Astrocyte (in vitro differentiated cells and primary cell): ENCODE data around the gene CPED1. TPM values are rescaled to one million over a fixed set of nuclear protein-coding genes. Genes with fewer than 3 reads are reported as not detected.
A peak's percentile ranks its signal among the peaks of the same experiment; 100 is the strongest.

ENCODE experiments used
- DNase-seq: peaks from one replicate; pipeline ENCODE4 v3.0.0-alpha.2; 2010; ENCODE audit warnings: low read depth
- FAIRE-seq: peaks from 2 replicates; lab custom pipeline; 2011; peaks lifted over from hg19 to GRCh38; lab: Jason Lieb, UNC
- H2AFZ ChIP-seq: 2 replicates; pipeline ENCODE4 v1.6.0; 2012; ENCODE audit warnings: low read depth, low read length, inconsistent platforms
- H3K27ac ChIP-seq: 2 replicates; pipeline ENCODE4 v1.5.1; 2011; ENCODE audit warnings: low read depth, low read length, inconsistent platforms
- H3K27me3 ChIP-seq: 2 replicates; pipeline ENCODE4 v1.6.0; 2011; ENCODE audit warnings: low read length, inconsistent platforms; ENCODE audit not compliant: insufficient read depth
- H3K36me3 ChIP-seq: 2 replicates; pipeline ENCODE4 v1.5.1; 2011; ENCODE audit warnings: low read length, inconsistent platforms; ENCODE audit not compliant: insufficient read depth
- H3K4me1 ChIP-seq: 2 replicates; pipeline ENCODE4 v1.5.1; 2011; ENCODE audit warnings: low read length, inconsistent platforms; ENCODE audit not compliant: insufficient read depth
- H3K4me2 ChIP-seq: 2 replicates; pipeline ENCODE4 v1.6.0; 2012; ENCODE audit warnings: low read length, inconsistent platforms
- H3K4me3 ChIP-seq: 2 replicates; pipeline ENCODE4 v1.5.1; 2011; ENCODE audit warnings: low read depth, mild to moderate bottlenecking, low read length, inconsistent platforms; ENCODE audit not compliant: insufficient read depth
- H3K79me2 ChIP-seq: 2 replicates; pipeline ENCODE4 v1.6.0; 2012; ENCODE audit warnings: mild to moderate bottlenecking, low read length, inconsistent platforms; ENCODE audit not compliant: insufficient read depth
- H3K9ac ChIP-seq: 2 replicates; pipeline ENCODE4 v1.6.0; 2012; ENCODE audit warnings: mild to moderate bottlenecking, low read length, inconsistent platforms
- H3K9me3 ChIP-seq: 2 replicates; pipeline ENCODE4 v1.5.1; 2012; ENCODE audit warnings: low read depth, mild to moderate bottlenecking, low read length, inconsistent platforms; ENCODE audit not compliant: insufficient read depth
- H4K20me1 ChIP-seq: 2 replicates; pipeline ENCODE4 v1.6.0; 2012; ENCODE audit warnings: low read length, inconsistent platforms; ENCODE audit not compliant: insufficient read depth
- H3K27ac Mint-ChIP-seq: one replicate; pipeline ENCODE4 v1.8.0; 2021; ENCODE audit warnings: mild to moderate bottlenecking, mixed read lengths; ENCODE audit not compliant: unreplicated experiment
- H3K27me3 Mint-ChIP-seq: one replicate; pipeline ENCODE4 v1.8.0; 2021; ENCODE audit warnings: low read depth, mixed read lengths; ENCODE audit not compliant: unreplicated experiment
- H3K36me3 Mint-ChIP-seq: one replicate; pipeline ENCODE4 v1.8.0; 2021; ENCODE audit warnings: low read depth, mixed read lengths; ENCODE audit not compliant: unreplicated experiment
- H3K4me1 Mint-ChIP-seq: one replicate; pipeline ENCODE4 v1.8.0; 2021; ENCODE audit warnings: low read depth, mixed read lengths; ENCODE audit not compliant: unreplicated experiment
- H3K4me3 Mint-ChIP-seq: one replicate; pipeline ENCODE4 v1.8.0; 2021; ENCODE audit warnings: mild to moderate bottlenecking, moderate library complexity, mixed read lengths; ENCODE audit not compliant: unreplicated experiment
- H3K9me3 Mint-ChIP-seq: one replicate; pipeline ENCODE4 v1.8.0; 2021; ENCODE audit warnings: mild to moderate bottlenecking, mixed read lengths; ENCODE audit not compliant: unreplicated experiment
- CTCF ChIP-seq: IDR thresholded peaks from 2 replicates; pipeline ENCODE4 v1.5.1; 2011; ENCODE audit warnings: low read depth, mild to moderate bottlenecking, inconsistent platforms, low read length, moderate library complexity; ENCODE audit not compliant: insufficient read depth
- EZH2 ChIP-seq: IDR thresholded peaks from 2 replicates; pipeline ENCODE4 v1.6.1; 2012; ENCODE audit warnings: mild to moderate bottlenecking, low read length, inconsistent platforms; ENCODE audit not compliant: insufficient read depth
- total RNA-seq: library from RNA; stranded (reverse); gene quantifications from 2 replicates; pipeline ENCODE4 v1.2.1, GENCODE V29; 2021

The CPED1 gene
- total RNA-seq, 1 donor from 2014 or later: 6.1 TPM

DNA sequence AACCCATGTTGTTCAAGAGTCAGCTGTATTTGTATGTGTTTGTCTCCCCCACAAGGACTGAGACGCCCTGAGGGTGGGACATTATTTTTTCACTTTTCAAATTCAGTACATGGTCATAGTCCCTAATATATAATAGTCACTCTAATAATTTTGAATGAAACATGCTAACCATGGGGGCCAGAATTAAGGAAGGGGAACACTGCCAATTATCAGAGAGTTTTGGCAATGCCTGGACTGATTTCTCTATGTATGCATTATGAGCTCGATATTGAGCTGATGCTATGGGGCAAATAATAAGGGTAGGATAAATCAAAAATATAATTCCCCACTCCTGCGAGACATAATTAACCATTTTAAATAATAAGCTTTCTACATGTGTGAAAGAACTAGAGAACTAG is 87.4 kb downstream of the CPED1 start:
- peaks cover 8% of the 10 kb centered on the region for H3K4me1 ChIP-seq
- H2AFZ ChIP-seq: no peak overlapping the region
- DNase-seq: no peak
- H3K9ac ChIP-seq: no peak overlapping the region
- H3K27me3 ChIP-seq: no peaks in the 10 kb centered on the region
- H3K4me2 ChIP-seq: peak overlapping the region; percentile 60
- no peak overlapping the region for H3K27ac ChIP-seq
- no peak overlapping the region for H3K4me3 Mint-ChIP-seq
- H3K36me3 ChIP-seq: no peaks in the 10 kb centered on the region
- H3K79me2 ChIP-seq: no peaks in the 10 kb centered on the region
- no peak for FAIRE-seq
- H4K20me1 ChIP-seq: no peaks in the 10 kb centered on the region
- H3K4me1 Mint-ChIP-seq: peaks cover 17% of the 10 kb centered on the region
- no peaks in the 10 kb centered on the region for H3K9me3 ChIP-seq
- H3K9me3 Mint-ChIP-seq: peaks cover 2% of the 10 kb centered on the region
- H3K27me3 Mint-ChIP-seq: no peaks in the 10 kb centered on the region
- H3K27ac Mint-ChIP-seq: no peak overlapping the region
- H3K36me3 Mint-ChIP-seq: no peaks in the 10 kb centered on the region
- TF ChIP-seq EZH2 (no peak), CTCF (no peak)
- no peak overlapping the region for H3K4me3 ChIP-seq

GRCh38 chr7:121076350-121077164 is 88.0 kb downstream of the CPED1 start:
- Mint-ChIP-seq H3K4me1 (peaks cover 23% of the 10 kb centered on the region), H3K36me3 (no peaks in the 10 kb centered on the region), H3K27ac (peak overlapping the region; percentile 75), H3K27me3 (no peaks in the 10 kb centered on the region), H3K9me3 (peaks cover under 1% of the 10 kb centered on the region), H3K4me3 (peak overlapping the region; percentile 79)
- H3K4me2 ChIP-seq: peak overlapping the region; percentile 60
- FAIRE-seq (peak; percentile 90), DNase-seq (peak; percentile 85)
- H3K27ac ChIP-seq: no peak overlapping the region
- H3K36me3 ChIP-seq: no peaks in the 10 kb centered on the region
- H3K9ac ChIP-seq: no peak overlapping the region
- H3K4me3 ChIP-seq: no peak overlapping the region
- no peak overlapping the region for H2AFZ ChIP-seq
- TF ChIP-seq EZH2 (no peak), CTCF (no peak)
- H3K79me2 ChIP-seq: no peaks in the 10 kb centered on the region
- H3K4me1 ChIP-seq: peaks cover 10% of the 10 kb centered on the region
- H4K20me1 ChIP-seq: no peaks in the 10 kb centered on the region
- no peaks in the 10 kb centered on the region for H3K9me3 ChIP-seq
- H3K27me3 ChIP-seq: no peaks in the 10 kb centered on the region

GRCh38 chr7:121077165-121077630 is 88.7 kb downstream of the CPED1 start:
- Histone ChIP-seq H3K4me1 (peaks cover 13% of the 10 kb centered on the region), H3K9ac (no peak overlapping the region), H2AFZ (no peak overlapping the region), H3K9me3 (no peaks in the 10 kb centered on the region), H4K20me1 (no peaks in the 10 kb centered on the region), H3K27ac (no peak overlapping the region), H3K36me3 (no peaks in the 10 kb centered on the region), H3K79me2 (no peaks in the 10 kb centered on the region), H3K27me3 (no peaks in the 10 kb centered on the region), H3K4me2 (peak overlapping the region; percentile 60), H3K4me3 (no peak overlapping the region)
- TF ChIP-seq CTCF (no peak), EZH2 (no peak)
- no peaks in the 10 kb centered on the region for H3K36me3 Mint-ChIP-seq
- DNase-seq (no peak), FAIRE-seq (no peak)
- H3K27me3 Mint-ChIP-seq: no peaks in the 10 kb centered on the region
- peak overlapping the region; percentile 75 for H3K27ac Mint-ChIP-seq
- H3K9me3 Mint-ChIP-seq: no peaks in the 10 kb centered on the region
- peak overlapping the region; percentile 79 for H3K4me3 Mint-ChIP-seq
- peaks cover 26% of the 10 kb centered on the region for H3K4me1 Mint-ChIP-seq
